CD14-positive monocyte (primary cell): ENCODE results near the gene PRKCA. TPM values are rescaled to one million over a fixed set of nuclear protein-coding genes. Genes with fewer than 3 reads are reported as not detected.

Experiments
- DNase-seq, 3 donors: peaks; one replicate each; pipeline ENCODE4 v3.0.0-alpha.2; 2011 to 2022
- H2AFZ ChIP-seq: 2 replicates; pipeline ENCODE4 v1.6.0; 2012; ENCODE audit warnings: mild to moderate bottlenecking, low read depth, low read length, inconsistent platforms; ENCODE audit not compliant: insufficient read depth, poor library complexity, severe bottlenecking
- H3K27ac ChIP-seq, 2 donors: 1 replicate in 1 of 2; 2 replicates in 1 of 2; pipeline ENCODE4 v1.5.1; 2012 to 2013; ENCODE audit warnings: low read length in 2 of 2, control low read depth in 1 of 2, inconsistent platforms in 1 of 2, low read depth in 1 of 2, mild to moderate bottlenecking in 1 of 2
- H3K27me3 ChIP-seq, 2 donors: one replicate each; pipeline versions ENCODE4 v1.6.0 to v1.6.1; 2011 to 2013; ENCODE audit warnings: low read length in 2 of 2; ENCODE audit not compliant: control insufficient read depth in 2 of 2, insufficient read depth in 2 of 2
- H3K36me3 ChIP-seq, 2 donors: replicated peaks in 1 of 2; 1 replicate in 1 of 2; 2 replicates in 1 of 2; pipeline versions ENCODE4 v1.5.1 to v1.6.1; 2012 to 2013; ENCODE audit warnings: low read length in 2 of 2, control low read depth in 1 of 2, inconsistent platforms in 1 of 2, mild to moderate bottlenecking in 1 of 2; ENCODE audit not compliant: insufficient read depth in 2 of 2, control insufficient read depth in 1 of 2
- H3K4me1 ChIP-seq, 2 donors: 1 replicate in 1 of 2; 2 replicates in 1 of 2; pipeline versions ENCODE4 v1.5.1 to v1.6.1; 2012 to 2013; ENCODE audit warnings: low read length in 2 of 2, control low read depth in 1 of 2, inconsistent platforms in 1 of 2, mild to moderate bottlenecking in 1 of 2, moderate library complexity in 1 of 2; ENCODE audit not compliant: insufficient read depth in 2 of 2, control insufficient read depth in 1 of 2
- H3K4me2 ChIP-seq: replicated peaks from 2 replicates; pipeline ENCODE3; 2012; ENCODE audit warnings: low read length, moderate library complexity, mild to moderate bottlenecking; ENCODE audit not compliant: poor library complexity, severe bottlenecking; ENCODE audit errors: extremely low read depth
- H3K4me3 ChIP-seq, 3 experiments: fragments of 200-600 bp in 1 of 3; sonication (generic) in 1 of 3; replicated peaks in 1 of 3; 1 replicate in 2 of 3; 2 replicates in 1 of 3; pipeline ENCODE4 v1.5.1; 2011 to 2013; ENCODE audit warnings: low read length in 3 of 3, mild to moderate bottlenecking in 3 of 3, control low read depth in 2 of 3, low read depth in 2 of 3, inconsistent platforms in 1 of 3, moderate library complexity in 1 of 3
- H3K79me2 ChIP-seq: 2 replicates; pipeline ENCODE4 v1.6.0; 2012; ENCODE audit warnings: mild to moderate bottlenecking, control low read depth, inconsistent platforms, low read length, moderate library complexity; ENCODE audit not compliant: insufficient read depth
- H3K9ac ChIP-seq: 2 replicates; pipeline ENCODE4 v1.6.0; 2017; ENCODE audit warnings: low read length, mild to moderate bottlenecking; ENCODE audit not compliant: insufficient read depth, poor library complexity, severe bottlenecking
- H3K9me3 ChIP-seq, 2 donors: replicated peaks in 1 of 2; 1 replicate in 1 of 2; 2 replicates in 1 of 2; pipeline versions ENCODE4 v1.5.1 to v1.6.1; 2012 to 2013; ENCODE audit warnings: low read length in 2 of 2, control low read depth in 1 of 2; ENCODE audit not compliant: control insufficient read depth in 1 of 2, insufficient read depth in 1 of 2
- H4K20me1 ChIP-seq: 2 replicates; pipeline ENCODE4 v1.6.0; 2012; ENCODE audit warnings: mild to moderate bottlenecking, low read length, control low read depth, moderate library complexity; ENCODE audit not compliant: insufficient read depth
- H3K27ac Mint-ChIP-seq, 7 donors: one replicate each; pipeline ENCODE4 v1.8.0; 2020; ENCODE audit warnings: mild to moderate bottlenecking in 7 of 7, mixed read lengths in 7 of 7, moderate library complexity in 6 of 7, inconsistent platforms in 2 of 7
- H3K27me3 Mint-ChIP-seq, 3 donors: one replicate each; pipeline ENCODE4 v1.8.0; 2021 to 2022; ENCODE audit warnings: low read depth in 3 of 3, mild to moderate bottlenecking in 3 of 3, mixed read lengths in 3 of 3, moderate library complexity in 3 of 3, inconsistent platforms in 1 of 3
- H3K36me3 Mint-ChIP-seq, 2 donors: one replicate each; pipeline ENCODE4 v1.8.0; 2020; ENCODE audit warnings: mixed read lengths in 2 of 2, inconsistent platforms in 1 of 2, mild to moderate bottlenecking in 1 of 2
- H3K4me1 Mint-ChIP-seq: one replicate; pipeline ENCODE4 v1.8.0; 2020; ENCODE audit warnings: mild to moderate bottlenecking, mixed read lengths
- H3K4me3 Mint-ChIP-seq, 2 donors: one replicate each; pipeline ENCODE4 v1.8.0; 2020; ENCODE audit warnings: mild to moderate bottlenecking in 2 of 2, mixed read lengths in 2 of 2, moderate library complexity in 1 of 2
- H3K9me3 Mint-ChIP-seq, 7 donors: one replicate each; pipeline ENCODE4 v1.8.0; 2020 to 2022; ENCODE audit warnings: mixed read lengths in 7 of 7, mild to moderate bottlenecking in 6 of 7, moderate library complexity in 6 of 7, inconsistent platforms in 2 of 7
- CTCF ChIP-seq: fragments of 200-600 bp; IDR thresholded peaks from one replicate; pipeline ENCODE4 v1.8.0; 2022; ENCODE audit warnings: antibody characterized with exemption, mild to moderate bottlenecking
- WGBS: methylation state at CpG from one replicate; pipeline ENCODE4 v1.1.5; 2013; ENCODE audit warnings: missing lambda C conversion rate; ENCODE audit not compliant: insufficient coverage; 5-methylcytosine and 5-hydroxymethylcytosine counted together
- intact Hi-C, 2 donors: fragments of 100-400 bp; cut with micrococcal nuclease; formaldehyde crosslinking; loops; one replicate each; pipeline versions ENCODE4 v1.15.0 to v1.15.1; 2023
- polyA plus RNA-seq, 3 donors: library from polyadenylated mRNA; depleted of rRNA in 1 of 3; unstranded in 2 of 3; stranded (reverse) in 1 of 3; fragments of 300-500 nt in 2 of 3; fragments of >200 nt in 1 of 3; fragmentation: Illumina TruSeq in 2 of 3; gene quantifications; 1 replicate in 2 of 3; 2 replicates in 1 of 3; pipeline ENCODE4 v1.2.3, GENCODE V29; 2012 to 2021

The PRKCA gene
- polyA plus RNA-seq, 3 donors: 0.22 to 7.1 (median 0.30) TPM

GRCh38 chr17:66678061-66678460 lies 375.6 kb downstream of the PRKCA start:
- H3K9me3 ChIP-seq: peaks cover 0 to 4% of the 10 kb centered on the region in 2 donors
- intact Hi-C loops: no loop called here
- H2AFZ ChIP-seq: no peak overlapping the region
- peaks cover 0 to 3% (median 0%) of the 10 kb centered on the region in 3 donors for H3K27me3 Mint-ChIP-seq
- H3K4me3 Mint-ChIP-seq: no peak overlapping the region
- no peak overlapping the region for H3K9ac ChIP-seq
- no peaks in the 10 kb centered on the region for H3K79me2 ChIP-seq
- H3K27me3 ChIP-seq: no peaks in the 10 kb centered on the region
- H3K27ac Mint-ChIP-seq: no peak overlapping the region
- no peak for DNase-seq
- no peak overlapping the region for H3K27ac ChIP-seq
- no peaks in the 10 kb centered on the region for H3K4me1 Mint-ChIP-seq
- WGBS: 100% methylated on average over 1 of the region's 1 CpG
- H3K4me1 ChIP-seq: no peaks in the 10 kb centered on the region
- H3K4me2 ChIP-seq: no peak overlapping the region
- H3K9me3 Mint-ChIP-seq: peaks cover 0 to 8% (median 3%) of the 10 kb centered on the region in 7 donors
- H3K36me3 ChIP-seq: no peaks in the 10 kb centered on the region
- H3K36me3 Mint-ChIP-seq: peaks cover 11 to 15% of the 10 kb centered on the region in 2 donors
- no peaks in the 10 kb centered on the region for H4K20me1 ChIP-seq
- TF ChIP-seq CTCF: no peak
- no peak overlapping the region for H3K4me3 ChIP-seq

- Histone ChIP-seq H3K36me3 (no peaks in the 10 kb centered on the region), H3K79me2 (no peaks in the 10 kb centered on the region), H3K9me3 (peaks cover 0 to 4% of the 10 kb centered on the region in 2 donors), H4K20me1 (no peaks in the 10 kb centered on the region), H3K27ac (no peak overlapping the region), H3K4me1 (no peaks in the 10 kb centered on the region), H3K4me2 (no peak overlapping the region), H3K9ac (no peak overlapping the region), H3K4me3 (no peak overlapping the region), H2AFZ (no peak overlapping the region), H3K27me3 (no peaks in the 10 kb centered on the region)
- WGBS: no CpG with 5 or more reads among the region's 2 CpGs
- Mint-ChIP-seq H3K27me3 (peaks cover 0 to 1% (median 0%) of the 10 kb centered on the region in 3 donors), H3K9me3 (peaks cover 0 to 8% (median 3%) of the 10 kb centered on the region in 7 donors), H3K36me3 (peaks cover 11 to 15% of the 10 kb centered on the region in 2 donors), H3K27ac (no peak overlapping the region), H3K4me1 (no peaks in the 10 kb centered on the region), H3K4me3 (no peak overlapping the region)
- intact Hi-C loops: no loop called here
- no peak for TF ChIP-seq CTCF
- DNase-seq: no peak
Observed at GRCh38 chr17:66678827-66679226, 376.4 kb downstream of the PRKCA start.
